ENCODE data around the gene MTA2.

GRCh38 chr11:62574363-62575071, 27.1 kb downstream of the MTA2 start:
- TF ChIP-seq CTCF (conservative IDR thresholded peaks at IDR 0.05; ENCODE audit: low read depth, low read length) (no peak), EZH2phosphoT487 (IDR thresholded peaks at IDR 0.05; ENCODE audit: borderline replicate concordance, low read length) (no peak), EZH2 (IDR thresholded peaks at IDR 0.05; ENCODE audit: low read length, unreplicated experiment) (no peak)

All from PC-3 (cell line).